Measurements from ENCODE around the gene RAPGEF5.
A peak's percentile ranks its signal among the peaks of the same experiment; 100 is the strongest.

The RAPGEF5 gene

GRCh38 chr7:22385326-22385725 lies 28.4 kb upstream of the RAPGEF5 start:
- H3K4me3 ChIP-seq (ENCODE audit: control insufficient read depth, low read depth, low read length) = no peak overlapping the region
- TF ChIP-seq, protein P1, sequence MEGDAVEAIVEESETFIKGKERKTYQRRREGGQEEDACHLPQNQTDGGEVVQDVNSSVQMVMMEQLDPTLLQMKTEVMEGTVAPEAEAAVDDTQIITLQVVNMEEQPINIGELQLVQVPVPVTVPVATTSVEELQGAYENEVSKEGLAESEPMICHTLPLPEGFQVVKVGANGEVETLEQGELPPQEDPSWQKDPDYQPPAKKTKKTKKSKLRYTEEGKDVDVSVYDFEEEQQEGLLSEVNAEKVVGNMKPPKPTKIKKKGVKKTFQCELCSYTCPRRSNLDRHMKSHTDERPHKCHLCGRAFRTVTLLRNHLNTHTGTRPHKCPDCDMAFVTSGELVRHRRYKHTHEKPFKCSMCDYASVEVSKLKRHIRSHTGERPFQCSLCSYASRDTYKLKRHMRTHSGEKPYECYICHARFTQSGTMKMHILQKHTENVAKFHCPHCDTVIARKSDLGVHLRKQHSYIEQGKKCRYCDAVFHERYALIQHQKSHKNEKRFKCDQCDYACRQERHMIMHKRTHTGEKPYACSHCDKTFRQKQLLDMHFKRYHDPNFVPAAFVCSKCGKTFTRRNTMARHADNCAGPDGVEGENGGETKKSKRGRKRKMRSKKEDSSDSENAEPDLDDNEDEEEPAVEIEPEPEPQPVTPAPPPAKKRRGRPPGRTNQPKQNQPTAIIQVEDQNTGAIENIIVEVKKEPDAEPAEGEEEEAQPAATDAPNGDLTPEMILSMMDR (conservative IDR thresholded peaks at IDR 0.05; ENCODE audit: control insufficient read depth, insufficient read depth, low read depth, low read length) = no peak
- no peak for DNase-seq (ENCODE audit: low read depth)

DNA sequence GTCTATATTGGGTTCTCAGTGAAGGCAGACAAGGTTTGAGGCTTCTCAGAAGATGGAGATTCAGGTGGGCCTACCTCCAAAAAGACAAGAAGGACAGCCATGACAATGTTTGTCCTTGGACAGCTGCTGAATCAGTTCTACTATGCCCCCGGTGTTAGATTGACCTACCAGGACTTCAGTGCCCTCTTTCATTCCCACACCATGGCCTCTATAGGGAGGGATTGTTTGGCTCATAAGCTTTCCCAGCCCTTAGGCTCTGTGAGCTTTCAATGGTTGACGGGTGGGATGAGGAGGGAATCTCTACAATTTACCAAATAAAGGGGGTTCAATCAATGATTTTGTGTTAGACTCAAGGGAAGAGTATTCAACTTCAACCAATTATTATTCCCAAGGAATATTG lies 23.4 kb upstream of the RAPGEF5 start:
- DNase-seq (ENCODE audit: low read depth) = no peak
- TF ChIP-seq, protein P1 (conservative IDR thresholded peaks at IDR 0.05; ENCODE audit: control insufficient read depth, insufficient read depth, low read depth, low read length) = no peak
- no peak overlapping the region for H3K4me3 ChIP-seq (ENCODE audit: control insufficient read depth, low read depth, low read length)

DNA sequence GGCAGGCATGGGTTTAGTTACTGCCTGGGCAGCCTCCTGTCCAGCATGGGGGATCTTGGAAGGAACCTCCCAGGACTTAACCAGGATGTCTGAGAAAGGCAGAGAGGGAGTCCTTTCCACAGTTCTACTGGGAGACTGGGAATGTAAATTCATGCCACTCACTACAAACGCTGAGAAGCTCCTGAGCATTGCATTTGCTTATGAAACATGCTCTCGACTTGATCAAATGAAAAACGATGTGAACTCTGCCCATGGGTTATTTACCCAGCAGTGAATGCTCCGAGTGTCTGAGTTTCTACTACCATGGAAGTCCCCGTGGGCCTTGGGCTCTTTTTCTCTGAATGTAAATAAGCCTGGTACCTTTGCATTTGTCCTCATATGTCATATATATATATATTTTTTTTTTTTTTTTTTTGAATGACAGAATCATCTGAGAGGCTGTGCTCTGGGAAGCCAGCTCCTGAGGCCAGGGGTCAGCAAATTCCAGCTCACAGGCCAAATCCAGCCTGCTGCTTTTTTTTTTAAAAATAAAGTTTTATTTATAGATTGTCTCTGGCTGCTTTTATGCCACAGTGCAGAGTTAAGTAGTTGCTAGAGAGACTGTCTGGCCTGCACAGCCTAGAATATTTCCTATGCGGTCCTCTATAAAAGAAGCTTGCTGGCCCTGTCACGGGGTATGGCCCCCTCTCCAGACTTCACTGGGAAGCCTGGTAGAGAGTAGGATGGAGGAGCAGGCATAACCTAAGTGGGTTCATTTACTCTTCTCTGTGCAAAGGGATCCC lies 21.4 kb upstream of the RAPGEF5 start:
- TF ChIP-seq, protein P1 (conservative IDR thresholded peaks at IDR 0.05; ENCODE audit: control insufficient read depth, insufficient read depth, low read depth, low read length) = no peak
- no peak for DNase-seq (ENCODE audit: low read depth)
- no peak overlapping the region for H3K4me3 ChIP-seq (ENCODE audit: control insufficient read depth, low read depth, low read length)

DNA sequence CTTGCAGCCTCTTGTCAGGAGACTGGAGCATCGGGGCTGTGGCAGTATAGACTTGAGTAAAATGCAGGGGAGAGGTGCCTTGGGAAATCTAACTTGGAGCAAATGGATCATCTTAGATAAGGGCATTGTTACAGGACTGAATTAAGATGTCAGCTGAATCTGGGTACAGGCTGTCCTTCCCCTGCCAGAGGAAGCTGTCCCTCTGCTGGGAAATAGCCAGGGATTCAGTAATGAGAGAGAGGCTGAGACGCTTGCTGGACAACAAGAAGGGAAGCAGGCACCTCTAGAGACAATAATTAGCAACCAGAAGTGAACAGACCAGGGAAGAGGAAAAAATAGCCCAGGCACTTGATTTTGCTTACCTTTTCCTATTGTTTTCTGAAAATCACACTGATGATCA lies 20.7 kb upstream of the RAPGEF5 start:
- no peak for DNase-seq (ENCODE audit: low read depth)
- TF ChIP-seq, protein P1 (conservative IDR thresholded peaks at IDR 0.05; ENCODE audit: control insufficient read depth, insufficient read depth, low read depth, low read length) = no peak

GRCh38 chr7:22375359-22376048 lies 18.6 kb upstream of the RAPGEF5 start:
- peak; percentile 16 for DNase-seq (ENCODE audit: low read depth)
- TF ChIP-seq, protein P1 (conservative IDR thresholded peaks at IDR 0.05; ENCODE audit: control insufficient read depth, insufficient read depth, low read depth, low read length) = no peak
- H3K4me3 ChIP-seq (ENCODE audit: control insufficient read depth, low read depth, low read length) = no peak overlapping the region

More for the DNA sequence above, 20.7 kb upstream of the RAPGEF5 start:
- H3K4me3 ChIP-seq (ENCODE audit: control insufficient read depth, low read depth, low read length) = no peak overlapping the region

GRCh38 chr7:22373911-22374310 lies 17.0 kb upstream of the RAPGEF5 start:
- H3K4me3 ChIP-seq (ENCODE audit: control insufficient read depth, low read depth, low read length) = no peak overlapping the region
- no peak for DNase-seq (ENCODE audit: low read depth)
- TF ChIP-seq, protein P1 (conservative IDR thresholded peaks at IDR 0.05; ENCODE audit: control insufficient read depth, insufficient read depth, low read depth, low read length) = no peak
